HG02981 (cell line): ENCODE results near the gene IFT81.
"Not testable (repeated sequence)": the region's sequence is repeated elsewhere in the genome, so short reads cannot be mapped to it uniquely, and the experiment has no call there.

Experiments
- ATAC-seq: cut with Tn5 transposase; IDR thresholded peaks from one replicate; pipeline ENCODE4 v1.9.1; 2021; ENCODE audit warnings: mild to moderate bottlenecking, moderate library complexity; ENCODE audit not compliant: unreplicated experiment

The IFT81 gene, protein sequence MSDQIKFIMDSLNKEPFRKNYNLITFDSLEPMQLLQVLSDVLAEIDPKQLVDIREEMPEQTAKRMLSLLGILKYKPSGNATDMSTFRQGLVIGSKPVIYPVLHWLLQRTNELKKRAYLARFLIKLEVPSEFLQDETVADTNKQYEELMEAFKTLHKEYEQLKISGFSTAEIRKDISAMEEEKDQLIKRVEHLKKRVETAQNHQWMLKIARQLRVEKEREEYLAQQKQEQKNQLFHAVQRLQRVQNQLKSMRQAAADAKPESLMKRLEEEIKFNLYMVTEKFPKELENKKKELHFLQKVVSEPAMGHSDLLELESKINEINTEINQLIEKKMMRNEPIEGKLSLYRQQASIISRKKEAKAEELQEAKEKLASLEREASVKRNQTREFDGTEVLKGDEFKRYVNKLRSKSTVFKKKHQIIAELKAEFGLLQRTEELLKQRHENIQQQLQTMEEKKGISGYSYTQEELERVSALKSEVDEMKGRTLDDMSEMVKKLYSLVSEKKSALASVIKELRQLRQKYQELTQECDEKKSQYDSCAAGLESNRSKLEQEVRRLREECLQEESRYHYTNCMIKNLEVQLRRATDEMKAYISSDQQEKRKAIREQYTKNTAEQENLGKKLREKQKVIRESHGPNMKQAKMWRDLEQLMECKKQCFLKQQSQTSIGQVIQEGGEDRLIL

DNA sequence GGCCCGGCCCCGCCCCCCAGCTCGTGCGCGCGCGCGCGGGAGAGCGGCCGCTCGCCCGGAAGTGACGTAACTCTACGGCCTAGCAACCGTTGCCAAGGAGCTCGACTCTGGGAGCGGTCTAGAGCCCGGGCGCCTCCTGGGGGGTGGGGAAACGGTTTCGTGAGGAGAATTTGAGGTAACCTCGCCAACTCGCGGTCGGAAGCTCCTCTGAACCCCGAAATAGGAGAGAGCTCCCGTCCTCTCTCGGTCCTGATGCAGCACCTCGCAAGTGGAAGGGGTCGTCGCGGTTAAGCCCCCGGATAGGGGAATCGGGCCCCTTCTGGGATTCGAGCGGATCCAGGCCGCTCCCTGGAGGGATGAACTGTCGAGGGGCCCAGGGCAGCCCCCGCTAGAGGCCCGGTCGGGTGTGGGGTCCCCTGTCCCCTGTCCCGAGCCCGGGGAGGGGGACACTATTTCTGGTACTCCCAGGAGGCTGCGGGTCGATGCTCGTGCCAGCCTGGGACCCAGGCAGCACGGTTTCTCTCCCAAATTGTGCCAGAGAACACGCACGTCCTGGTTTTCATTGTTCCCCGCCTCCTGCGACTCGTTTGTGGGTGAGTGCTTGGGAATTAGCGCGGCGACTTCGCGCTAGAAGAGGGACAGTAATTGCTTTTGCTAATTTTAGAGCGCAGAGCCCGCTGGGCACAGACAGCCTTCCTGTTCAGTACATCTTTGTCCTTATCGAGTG is at the start of gene IFT81:
TSS of gene IFT81 (plus strand) at position 89 of the 727 bp plus-strand sequence. CDS start 3,024 bp downstream, outside the sequence.
- ATAC-seq, result peak; percentile 82

DNA sequence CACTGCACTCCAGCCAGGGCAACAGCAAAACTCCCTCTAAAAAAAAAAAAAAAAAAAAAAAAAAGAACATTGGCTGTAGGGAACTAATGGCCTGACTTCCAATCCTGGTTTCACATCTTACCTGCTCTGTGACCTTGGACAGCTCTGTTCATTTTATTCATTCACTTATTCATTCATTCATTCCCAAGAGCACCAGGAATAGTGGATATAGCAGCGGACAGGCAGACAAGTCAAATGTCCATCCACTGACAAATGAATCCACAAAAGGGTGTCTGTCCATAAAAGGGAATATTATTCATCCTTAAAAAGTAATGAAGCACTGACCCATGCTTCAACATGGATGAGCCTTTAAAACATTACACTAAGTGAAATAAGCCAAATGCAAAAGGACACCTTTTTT is 48.3 kb upstream of the IFT81 start:
- no peak for ATAC-seq

DNA sequence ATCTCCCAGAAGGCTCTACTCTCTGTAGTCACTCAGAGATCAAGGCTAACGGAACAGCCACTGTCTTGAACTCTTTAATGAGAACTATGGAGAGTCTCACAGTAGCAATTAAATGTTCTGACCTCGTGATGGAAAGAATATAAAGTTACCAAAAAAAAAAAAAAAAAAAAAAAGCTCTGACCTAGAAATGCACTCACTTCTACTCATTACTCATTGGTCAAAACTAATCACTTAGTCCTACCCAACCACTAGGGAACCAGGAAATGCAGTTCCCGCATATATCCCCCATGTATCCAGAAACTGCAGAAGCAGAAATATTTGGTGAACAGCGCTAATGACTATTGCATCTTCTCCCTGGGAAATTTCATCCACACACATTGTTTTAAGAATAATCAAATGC is 46.4 kb upstream of the IFT81 start:
- no peak for ATAC-seq

DNA sequence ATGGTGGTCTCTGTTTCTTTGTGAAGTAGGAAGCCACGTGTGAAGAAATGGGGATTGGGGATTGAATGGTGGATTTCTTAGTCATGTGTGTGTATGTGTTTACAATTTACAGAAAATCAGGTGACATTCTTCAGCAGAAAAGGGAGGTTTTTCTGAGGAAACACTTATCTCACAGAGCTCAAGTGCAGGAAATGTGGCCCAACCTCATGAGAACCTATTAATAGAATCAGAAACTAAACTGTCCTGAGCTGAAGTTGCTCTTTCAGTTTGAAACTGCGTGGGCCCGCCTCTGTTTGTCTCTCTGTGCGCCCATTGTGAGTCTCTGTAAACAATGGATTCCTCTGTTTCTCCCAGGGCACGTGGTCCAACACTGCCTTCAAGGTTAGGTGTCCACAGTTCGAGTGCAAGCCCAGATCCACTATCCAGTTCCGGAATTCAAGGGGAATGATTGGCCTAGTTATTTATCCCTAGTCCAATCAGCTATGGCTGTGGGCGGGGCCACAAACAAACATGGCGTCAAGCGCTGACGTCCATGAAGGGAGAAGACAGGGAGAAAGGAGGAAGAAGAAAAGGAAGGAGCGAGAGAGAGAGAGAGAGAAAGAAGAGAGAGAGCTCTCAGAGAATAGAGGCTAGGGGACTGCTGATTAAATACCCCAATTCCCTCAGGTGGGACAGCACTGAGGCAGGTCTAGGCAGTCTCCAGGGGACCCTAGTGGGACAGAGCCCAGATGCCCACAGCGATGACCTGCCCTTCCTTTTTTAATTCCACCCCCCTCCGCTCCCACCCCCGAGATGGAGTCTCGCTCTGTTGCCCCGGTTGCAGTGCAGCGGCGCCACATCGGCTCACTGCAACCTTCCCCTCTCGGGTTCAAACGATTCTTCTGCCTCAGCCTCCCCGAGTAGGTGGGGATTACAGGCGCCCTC is 44.4 kb upstream of the IFT81 start:
- peak; percentile 85 for ATAC-seq

DNA sequence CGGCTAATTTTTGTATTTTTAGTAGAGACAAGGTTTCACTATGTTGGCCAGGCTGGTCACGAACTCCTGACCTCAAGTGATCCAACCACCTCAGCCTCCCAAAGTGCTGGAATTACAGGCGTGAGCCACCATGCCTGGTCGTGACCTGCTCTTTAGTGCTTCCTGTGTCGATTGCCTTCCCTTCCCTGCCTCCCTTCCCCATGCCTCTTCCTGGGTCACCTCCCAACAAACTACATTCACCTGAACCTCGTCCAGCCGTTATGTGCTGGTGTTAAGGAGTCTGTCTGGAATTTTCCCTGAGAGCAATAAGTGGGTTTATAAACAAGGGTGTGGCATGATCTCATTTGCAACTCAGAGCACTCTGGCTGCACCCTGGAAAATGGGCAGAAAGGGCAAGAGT is 43.7 kb upstream of the IFT81 start:
- no peak for ATAC-seq

DNA sequence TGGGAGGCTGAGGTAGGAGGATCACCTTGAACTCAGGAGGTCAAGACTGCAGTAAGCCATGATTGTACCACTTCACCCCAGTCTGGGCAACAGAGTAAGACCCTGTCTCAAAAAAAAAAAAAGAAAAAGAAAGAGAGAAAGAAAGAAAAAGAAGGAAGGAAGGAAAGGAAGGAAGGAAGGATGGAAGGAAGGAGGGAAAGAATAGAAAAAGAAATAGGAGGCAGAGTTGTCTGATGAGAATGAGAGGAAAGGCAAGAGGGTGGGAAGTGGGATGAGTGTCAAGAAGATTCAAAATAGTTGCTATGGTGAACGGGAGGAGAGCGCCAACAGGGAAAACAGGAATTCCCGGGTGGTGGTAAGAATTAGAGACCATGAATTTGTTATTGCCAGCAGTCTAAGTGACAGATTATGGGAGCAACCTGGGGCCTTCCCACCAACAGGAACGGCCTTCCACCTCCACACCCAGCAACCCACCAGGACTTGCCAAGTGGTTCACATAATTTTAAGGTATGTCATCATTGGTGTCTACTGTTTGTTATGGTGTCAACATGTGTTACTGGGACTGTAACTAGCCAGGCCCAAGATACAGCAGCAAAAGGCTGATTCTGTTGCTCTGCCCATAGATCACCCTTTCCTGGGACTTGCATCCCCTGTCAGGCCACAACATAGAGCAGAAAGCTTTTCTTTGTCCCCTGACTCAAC is 39.7 kb upstream of the IFT81 start:
- no peak for ATAC-seq

DNA sequence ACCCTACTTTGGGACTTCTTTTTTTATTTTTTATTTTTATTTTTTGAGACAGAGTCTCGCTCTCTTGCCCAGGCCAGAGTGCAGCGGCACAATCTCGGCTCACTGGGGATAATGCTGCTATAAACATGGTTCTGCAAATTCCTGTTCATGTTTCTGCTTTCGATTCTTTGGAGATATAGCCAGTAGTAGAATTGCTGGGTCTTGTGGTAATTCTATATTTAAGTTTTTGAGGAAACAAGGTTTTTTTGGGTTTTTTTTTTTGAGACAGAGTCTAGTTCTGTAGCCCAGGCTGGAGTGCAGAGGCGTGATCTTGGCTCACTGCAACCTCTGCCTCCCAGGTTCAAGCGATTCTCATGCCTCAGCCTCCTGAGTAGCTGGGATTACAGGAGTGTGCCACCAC is 35.9 kb upstream of the IFT81 start:
- not testable (repeated sequence) for ATAC-seq

DNA sequence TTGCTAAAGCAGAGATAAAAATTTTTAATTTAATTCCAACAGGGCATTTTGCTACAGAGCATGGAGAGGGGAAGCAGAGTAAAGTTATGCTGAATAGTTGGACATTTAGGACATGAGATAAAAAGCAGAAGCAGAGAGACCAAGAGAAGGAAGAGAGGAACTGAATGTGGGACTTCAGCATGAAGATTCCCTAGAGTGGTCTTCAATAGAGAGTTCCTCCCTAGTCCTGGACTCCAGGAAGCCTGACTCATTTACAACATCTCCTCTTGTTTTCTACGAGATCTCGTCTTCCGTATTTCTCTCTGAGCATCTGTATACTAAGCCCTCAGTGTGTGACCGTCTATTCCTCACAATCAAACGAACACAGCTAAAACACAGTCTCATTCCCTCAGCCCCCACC is 35.2 kb upstream of the IFT81 start:
- no peak for ATAC-seq

DNA sequence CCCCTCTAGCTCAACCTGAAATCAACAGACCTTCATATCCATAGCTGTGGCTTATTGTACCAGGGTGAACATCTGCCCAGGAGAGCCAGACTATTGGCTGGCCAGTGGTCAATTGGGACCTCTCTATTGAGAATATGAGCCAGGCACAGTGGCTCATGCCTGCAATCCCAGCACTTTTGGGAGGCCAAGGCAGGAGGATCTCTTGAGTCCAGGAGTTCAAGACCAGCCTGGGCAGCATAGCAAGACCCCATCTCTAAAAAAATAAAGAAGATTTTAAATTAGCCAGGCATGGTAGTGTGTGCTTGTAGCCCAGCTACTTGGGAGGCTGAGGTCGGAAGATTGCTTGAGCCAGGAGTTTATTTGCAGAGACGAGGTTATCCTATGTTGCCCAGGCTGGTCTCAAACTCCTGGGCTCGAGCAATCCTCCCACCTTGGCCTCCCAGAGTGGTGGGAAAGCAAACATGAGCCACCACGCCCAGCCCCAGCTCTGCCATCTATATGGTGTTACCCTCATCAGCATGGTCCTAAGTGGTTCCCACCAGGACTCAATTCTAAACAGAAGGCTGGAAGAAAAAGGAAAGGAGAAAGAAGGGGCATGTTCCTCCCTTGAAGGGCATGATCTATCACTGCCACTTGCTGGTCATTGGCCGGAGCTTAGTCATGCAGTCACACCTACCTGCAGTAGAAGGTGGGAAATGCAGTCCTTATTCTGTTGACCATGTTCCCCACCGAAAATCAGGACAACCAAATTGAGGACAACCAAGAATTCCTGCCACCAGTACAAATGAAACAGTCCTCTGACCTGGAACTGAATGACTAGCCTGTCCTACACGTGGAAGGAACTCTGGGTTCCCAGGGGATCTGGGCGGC is 33.7 kb upstream of the IFT81 start:
- no peak for ATAC-seq

DNA sequence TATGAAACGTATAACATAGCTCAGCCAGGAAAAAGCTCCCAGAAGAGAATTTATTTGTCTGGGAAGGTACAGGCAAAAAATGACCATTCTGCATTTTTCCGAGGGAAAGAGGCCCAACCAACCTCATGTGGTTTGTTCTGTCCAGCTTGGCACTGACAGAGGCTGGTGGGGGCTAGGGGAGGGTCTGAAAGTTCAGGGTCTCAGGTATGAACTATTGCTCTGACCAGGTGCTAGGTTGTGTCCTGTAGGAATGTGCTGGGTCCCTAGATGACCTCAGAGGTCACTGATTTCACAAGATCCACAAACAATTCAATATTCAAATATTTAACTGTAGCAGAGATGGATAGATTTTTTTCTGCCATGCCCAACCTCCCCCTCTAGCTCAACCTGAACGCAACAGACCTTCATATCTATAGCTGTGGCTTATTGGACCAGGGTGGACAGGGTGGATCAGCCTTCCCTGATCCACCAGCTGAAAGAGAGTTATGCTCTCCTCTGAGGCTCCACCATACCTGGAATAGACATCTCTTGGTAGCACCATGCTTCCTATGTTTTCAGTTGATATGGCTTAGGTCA is 32.9 kb upstream of the IFT81 start:
- no peak for ATAC-seq

DNA sequence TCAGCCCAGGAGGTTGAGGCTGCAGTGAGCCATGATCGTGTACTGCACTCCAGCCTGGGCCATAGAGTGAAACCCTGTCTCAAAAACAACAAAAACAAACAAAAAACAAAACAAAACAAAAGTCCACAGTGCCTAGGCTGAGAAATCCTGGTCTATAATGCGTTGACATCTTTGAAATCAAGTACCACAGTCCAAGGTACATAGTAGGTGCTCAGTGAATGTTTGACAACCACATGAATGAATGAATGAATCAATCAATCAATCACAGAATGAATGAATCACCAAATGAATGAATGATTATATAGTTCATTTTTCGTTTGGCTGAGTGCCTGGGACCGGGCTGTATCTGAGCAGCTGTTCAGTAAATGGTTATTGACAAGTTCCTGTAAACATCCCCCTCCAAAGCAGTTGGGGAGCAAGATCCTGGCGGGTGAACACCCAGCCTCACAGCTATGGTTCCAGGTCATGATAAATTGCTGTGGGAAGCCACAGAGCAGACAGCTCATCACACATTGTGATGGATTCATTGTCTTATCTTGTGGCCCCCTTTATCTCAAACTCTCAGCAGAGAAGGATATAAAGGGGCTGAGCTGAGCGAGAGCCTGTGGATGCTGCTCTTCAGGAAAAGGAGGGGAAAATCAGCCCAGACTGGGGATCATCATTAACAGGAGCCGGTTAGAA is 30.4 kb upstream of the IFT81 start:
- ATAC-seq, result no peak

DNA sequence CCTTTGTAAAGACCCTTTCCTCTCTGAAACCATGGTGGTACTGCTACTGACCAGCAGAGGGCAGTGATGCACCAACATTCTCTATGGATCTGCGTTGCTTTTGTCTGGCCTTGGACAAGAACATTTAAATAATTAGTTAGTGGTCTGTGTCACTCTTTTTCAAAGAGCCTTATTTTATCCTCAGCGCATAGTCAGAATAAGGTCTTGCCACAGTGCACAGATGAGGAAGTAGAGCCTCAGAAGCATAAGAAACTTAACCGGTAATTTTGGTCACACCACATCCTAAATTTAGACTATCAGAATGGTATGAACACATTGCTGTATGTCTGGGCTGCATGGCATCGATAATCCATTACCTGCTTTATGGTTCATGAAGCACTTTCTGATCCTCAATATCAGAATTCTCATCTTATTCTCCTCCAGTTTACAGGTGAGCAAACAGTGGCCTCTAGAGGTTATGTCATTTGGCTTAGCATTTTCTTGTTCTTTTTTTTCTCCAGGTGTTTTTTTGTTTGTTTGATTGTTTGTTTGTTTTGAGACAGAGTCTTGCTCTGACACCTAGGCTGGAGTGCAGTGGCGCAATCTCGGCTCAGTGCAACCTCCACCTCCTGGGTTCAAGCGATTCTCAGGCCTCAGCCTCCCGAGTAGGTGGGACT is 23.7 kb upstream of the IFT81 start:
- ATAC-seq, result peak; percentile 90

DNA sequence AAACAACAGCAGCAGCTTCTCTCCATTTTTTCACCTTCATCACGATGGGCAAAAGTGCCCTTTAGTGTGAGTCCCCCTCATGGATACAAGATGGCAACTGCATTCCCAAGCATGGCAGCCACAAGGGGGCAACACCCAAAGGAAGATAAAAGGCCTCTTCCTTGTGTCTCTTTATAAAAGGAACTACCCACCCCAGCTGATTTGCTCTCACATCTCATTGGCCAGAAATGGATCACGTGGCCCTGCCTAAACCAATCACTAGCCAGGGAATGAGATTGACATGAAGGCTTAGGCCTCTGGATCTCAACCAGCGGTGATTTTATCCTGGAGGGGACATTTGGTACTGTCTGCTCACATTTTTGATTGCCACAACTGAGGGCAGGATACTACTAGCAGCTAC is 21.9 kb upstream of the IFT81 start:
- no peak for ATAC-seq

DNA sequence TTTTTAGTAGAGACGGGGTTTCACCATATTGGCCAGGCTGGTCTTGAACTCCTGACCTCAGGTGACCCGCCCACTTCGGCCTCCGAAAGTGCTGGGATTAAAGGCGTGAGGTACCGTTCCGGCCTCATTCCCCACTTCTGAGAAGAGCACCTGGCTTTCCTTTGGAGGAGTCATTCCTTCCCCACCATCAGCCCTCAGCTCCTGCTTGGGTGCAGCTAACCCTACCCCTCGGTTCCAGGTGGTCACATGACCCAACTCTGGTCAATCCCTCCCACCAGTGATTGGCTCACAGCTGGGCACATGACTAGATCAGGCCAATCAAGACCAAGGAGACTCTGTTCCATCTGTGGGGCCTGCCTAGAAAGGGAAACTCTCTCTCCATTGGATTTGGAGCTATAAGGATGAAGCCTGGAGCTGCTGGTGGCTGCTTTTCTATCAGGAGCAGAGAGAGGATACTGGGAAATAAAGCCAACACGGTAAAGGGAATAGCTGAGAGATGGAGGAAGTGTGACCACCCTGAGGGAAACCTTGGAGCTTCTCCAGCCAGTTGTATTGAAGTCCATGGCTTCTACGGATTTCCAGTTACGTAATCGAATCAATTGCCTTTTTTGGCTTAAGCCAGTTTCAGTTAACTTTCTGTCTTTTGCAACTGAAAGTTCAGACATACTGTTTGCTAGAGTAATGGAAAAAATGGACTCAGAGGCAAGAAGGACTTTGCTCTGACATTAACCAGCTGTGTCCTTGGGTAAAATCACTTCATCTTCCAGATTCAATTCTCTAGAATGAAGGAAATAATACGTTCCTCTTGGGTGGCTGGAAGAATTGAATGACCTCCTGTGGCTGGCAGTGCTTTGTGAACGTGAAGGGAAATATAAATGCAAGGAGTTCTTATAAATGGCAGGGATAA is 19.7 kb upstream of the IFT81 start:
- no peak for ATAC-seq

DNA sequence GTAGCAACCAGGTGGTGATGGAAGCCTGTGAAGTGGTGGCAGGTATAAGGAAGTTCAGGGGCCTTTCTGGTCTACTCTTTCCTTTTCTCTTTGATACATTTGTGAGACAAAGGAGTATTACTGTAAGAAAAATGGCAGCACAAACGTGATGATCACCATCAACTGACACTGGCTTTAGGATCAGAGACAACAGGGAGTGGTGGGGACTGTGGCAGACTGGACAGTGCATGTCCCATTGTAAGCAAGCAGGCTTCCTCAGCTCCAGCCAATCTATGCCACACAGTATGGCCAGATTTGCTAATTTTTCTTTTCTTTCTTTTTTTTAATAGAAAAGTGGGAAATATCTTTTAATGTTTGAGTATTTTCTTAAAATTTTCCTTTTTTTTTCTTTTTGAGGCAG is 19.0 kb upstream of the IFT81 start:
- no peak for ATAC-seq

DNA sequence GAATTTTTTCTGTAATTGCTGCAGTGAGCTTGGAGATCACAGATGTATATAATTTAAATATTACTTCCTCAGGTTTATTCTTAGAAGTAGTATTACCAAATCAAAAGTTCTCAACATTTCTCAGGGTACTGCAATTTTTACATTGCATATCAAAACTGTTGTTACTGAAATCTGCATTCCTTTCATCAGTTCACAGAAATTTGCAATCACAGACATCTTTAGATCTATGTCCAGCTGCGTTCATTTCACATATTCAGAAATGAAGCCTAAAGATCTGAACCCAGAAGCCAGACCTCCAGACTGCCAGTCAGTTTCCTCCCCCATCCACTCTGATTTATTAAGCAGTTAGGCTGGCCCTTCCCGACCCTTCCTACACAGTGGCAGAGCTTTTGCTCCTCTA is 18.2 kb upstream of the IFT81 start:
- ATAC-seq, result no peak
